DND-41 (cell line): ENCODE results near the gene HSD17B14.

Experiments used
- CTCF ChIP-seq: IDR thresholded peaks from 2 replicates; pipeline ENCODE4 v1.5.1; 2012; ENCODE audit warnings: borderline replicate concordance, low read length, moderate library complexity, mild to moderate bottlenecking; ENCODE audit not compliant: poor library complexity, severe bottlenecking; ENCODE audit errors: extremely low read depth
- EZH2 ChIP-seq: IDR thresholded peaks from 3 replicates; pipeline ENCODE4 v1.6.1; 2012; ENCODE audit warnings: borderline replicate concordance, low read depth, mild to moderate bottlenecking, moderate library complexity, low read length, inconsistent platforms; ENCODE audit not compliant: severe bottlenecking

- TF ChIP-seq CTCF = no peak
- TF ChIP-seq EZH2 = no peak
These were observed 23.7 kb upstream of the HSD17B14 start for GRCh38 chr19:48859711-48860572.
